SKM-1 (cell line): ENCODE results near the gene SMIM43.
"Not testable (repeated sequence)": the region's sequence is repeated elsewhere in the genome, so short reads cannot be mapped to it uniquely, and the experiment has no call there.

Experiments used
- DNase-seq: peaks from one replicate; lab custom pipeline; 2025; ENCODE audit not compliant: unreplicated experiment; lab: John Stamatoyannopoulos, UW

Gene SMIM43

GRCh38 chr4:121737846-121738554, 27.0 kb downstream of the SMIM43 start:
- DNase-seq: no peak

- DNase-seq: peak; percentile 14
These were observed 28.1 kb downstream of the SMIM43 start for GRCh38 chr4:121736735-121737351.

GRCh38 chr4:121734571-121734970, 30.4 kb downstream of the SMIM43 start:
- no peak for DNase-seq

GRCh38 chr4:121733942-121734341, 31.0 kb downstream of the SMIM43 start:
- DNase-seq: no peak

- DNase-seq: not testable (repeated sequence)
These were observed 35.2 kb downstream of the SMIM43 start for GRCh38 chr4:121729753-121730152.

- DNase-seq: no peak
These were observed 36.2 kb downstream of the SMIM43 start for GRCh38 chr4:121728798-121729226.

- no peak for DNase-seq
These were observed 36.9 kb downstream of the SMIM43 start for GRCh38 chr4:121728066-121728465.

GRCh38 chr4:121726642-121727268, 38.2 kb downstream of the SMIM43 start:
- DNase-seq: peak; percentile 47

- DNase-seq: no peak
These were observed 40.3 kb downstream of the SMIM43 start for GRCh38 chr4:121724671-121725070.

- no peak for DNase-seq
These were observed 43.3 kb downstream of the SMIM43 start for GRCh38 chr4:121721700-121722099.

GRCh38 chr4:121720109-121720508, 44.9 kb downstream of the SMIM43 start:
- no peak for DNase-seq

- no peak for DNase-seq
These were observed 47.2 kb downstream of the SMIM43 start for GRCh38 chr4:121717680-121718237.

- no peak for DNase-seq
These were observed 50.4 kb downstream of the SMIM43 start for GRCh38 chr4:121714548-121714947.

- DNase-seq: no peak
These were observed 52.2 kb downstream of the SMIM43 start for GRCh38 chr4:121712783-121713182.

- DNase-seq: no peak
These were observed 52.8 kb downstream of the SMIM43 start for GRCh38 chr4:121712001-121712651.

GRCh38 chr4:121711263-121712000, 53.5 kb downstream of the SMIM43 start:
- no peak for DNase-seq

- no peak for DNase-seq
These were observed 55.1 kb downstream of the SMIM43 start for GRCh38 chr4:121709766-121710405.
